ENCODE measurements around the gene GREB1. TPM values are rescaled to one million over a fixed set of nuclear protein-coding genes. Genes with fewer than 3 reads are reported as not detected.

GREB1 gene
- total RNA-seq, 2 experiments from 2014 or later, result 0.13 to 0.33 TPM

- DNase-seq, result no peak
- ChIA-PET CTCF (no interaction called here), POLR2A (no interaction called here)
- Mint-ChIP-seq H3K4me1 (no peaks in the 10 kb centered on the region), H3K27ac (no peak overlapping the region), H3K36me3 (ENCODE audit: low read depth) (no peaks in the 10 kb centered on the region), H3K9me3 (no peaks in the 10 kb centered on the region), H3K4me3 (no peak overlapping the region), H3K27me3 (peaks cover 4% of the 10 kb centered on the region)
These were observed 110.4 kb downstream of the GREB1 start for GRCh38 chr2:11644293-11644692.

- no peaks in the 10 kb centered on the region for H3K9me3 Mint-ChIP-seq
These were observed 112.7 kb downstream of the GREB1 start for GRCh38 chr2:11646530-11646929.

DNA sequence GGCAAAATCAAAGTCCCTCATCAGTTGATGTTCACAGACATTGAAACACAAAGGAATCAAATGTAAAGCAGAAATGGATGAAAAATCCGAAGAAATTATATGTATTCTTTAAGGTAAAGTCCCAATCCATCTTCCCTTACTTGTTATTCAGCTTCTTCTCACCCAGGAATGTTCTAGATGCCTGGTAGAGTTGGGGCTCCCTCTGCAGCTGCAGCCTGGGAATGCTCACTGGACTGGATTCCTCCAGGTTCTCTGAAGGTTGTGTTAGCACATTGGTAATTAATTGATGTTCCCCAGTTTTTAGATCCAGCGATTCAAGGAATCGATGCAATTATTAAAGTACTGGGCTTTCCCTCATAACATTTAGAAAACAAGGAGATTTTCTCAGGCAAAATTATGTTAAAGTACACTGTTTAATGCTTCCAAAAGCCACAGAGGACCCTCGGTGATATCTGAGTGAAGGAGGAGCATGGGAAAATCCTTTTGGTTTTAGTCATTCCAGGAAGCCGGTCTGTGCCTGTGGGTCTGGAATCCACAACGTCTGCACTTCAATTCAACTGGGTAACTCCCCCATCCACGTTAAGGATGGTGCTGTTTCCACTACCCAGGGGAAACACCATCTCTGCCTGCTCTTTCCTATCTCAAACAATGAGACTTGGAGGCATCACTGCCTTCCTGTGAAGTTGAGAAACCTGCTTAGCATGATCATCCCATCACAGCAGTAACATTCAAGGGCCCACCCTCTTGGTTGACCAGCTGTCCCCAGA is 114.2 kb downstream of the GREB1 start:
- CTCF ChIA-PET, result no interaction called here
- POLR2A ChIA-PET, result no interaction called here
- Mint-ChIP-seq H3K4me3 (no peak overlapping the region), H3K27ac (no peak overlapping the region), H3K9me3 (no peaks in the 10 kb centered on the region), H3K27me3 (peaks cover 15% of the 10 kb centered on the region), H3K36me3 (ENCODE audit: low read depth) (no peaks in the 10 kb centered on the region), H3K4me1 (no peaks in the 10 kb centered on the region)
- no peak for DNase-seq

More at GRCh38 chr2:11646530-11646929, 112.7 kb downstream of the GREB1 start:
- Mint-ChIP-seq H3K4me3 (no peak overlapping the region), H3K36me3 (ENCODE audit: low read depth) (no peaks in the 10 kb centered on the region), H3K27ac (no peak overlapping the region), H3K4me1 (no peaks in the 10 kb centered on the region), H3K27me3 (peaks cover 14% of the 10 kb centered on the region)
- CTCF ChIA-PET, result no interaction called here
- DNase-seq, result no peak
- POLR2A ChIA-PET, result no interaction called here

GRCh38 chr2:11649093-11649492 is 115.2 kb downstream of the GREB1 start:
- Mint-ChIP-seq H3K27ac (no peak overlapping the region), H3K27me3 (peaks cover 16% of the 10 kb centered on the region), H3K4me3 (no peak overlapping the region), H3K4me1 (no peaks in the 10 kb centered on the region), H3K36me3 (ENCODE audit: low read depth) (no peaks in the 10 kb centered on the region), H3K9me3 (no peaks in the 10 kb centered on the region)
- DNase-seq, result no peak
- POLR2A ChIA-PET, result no interaction called here
- CTCF ChIA-PET, result no interaction called here

GRCh38 chr2:11651856-11652548 is 118.2 kb downstream of the GREB1 start:
- Mint-ChIP-seq H3K36me3 (ENCODE audit: low read depth) (no peaks in the 10 kb centered on the region), H3K27ac (no peak overlapping the region), H3K4me3 (no peak overlapping the region), H3K27me3 (peaks cover 14% of the 10 kb centered on the region), H3K4me1 (no peaks in the 10 kb centered on the region), H3K9me3 (no peaks in the 10 kb centered on the region)
- DNase-seq, result no peak
- POLR2A ChIA-PET, result no interaction called here
- CTCF ChIA-PET, result no interaction called here

GRCh38 chr2:11652553-11652952 is 118.7 kb downstream of the GREB1 start:
- Mint-ChIP-seq H3K27ac (no peak overlapping the region), H3K36me3 (ENCODE audit: low read depth) (no peaks in the 10 kb centered on the region), H3K9me3 (no peaks in the 10 kb centered on the region), H3K4me3 (no peak overlapping the region), H3K4me1 (no peaks in the 10 kb centered on the region), H3K27me3 (peaks cover 16% of the 10 kb centered on the region)
- CTCF ChIA-PET, result no interaction called here
- DNase-seq, result no peak
- POLR2A ChIA-PET, result no interaction called here

DNA sequence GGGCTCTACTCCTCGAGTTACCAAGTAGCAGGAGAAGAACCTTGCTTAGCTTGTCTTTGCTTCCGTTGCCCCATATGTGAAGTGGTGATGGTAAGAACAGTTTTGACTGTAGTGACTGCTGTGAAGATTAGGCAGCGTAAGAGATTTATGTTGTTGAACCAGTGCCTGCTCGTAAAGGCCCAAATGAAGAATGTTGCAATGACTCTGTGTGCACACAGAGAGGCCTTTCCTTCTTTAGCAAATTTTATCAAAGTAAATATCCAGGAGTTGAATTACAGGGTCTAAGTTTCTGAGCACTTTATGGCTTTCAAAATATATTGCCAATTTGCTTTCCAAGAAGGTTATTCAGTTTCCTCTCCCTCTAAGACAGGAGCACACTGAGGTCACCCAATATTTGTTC is 121.7 kb downstream of the GREB1 start:
- no peaks in the 10 kb centered on the region for H3K9me3 Mint-ChIP-seq
- no peak overlapping the region for H3K27ac Mint-ChIP-seq
- H3K4me3 Mint-ChIP-seq, result no peak overlapping the region
- no peaks in the 10 kb centered on the region for H3K36me3 Mint-ChIP-seq (ENCODE audit: low read depth)
- peaks cover 7% of the 10 kb centered on the region for H3K27me3 Mint-ChIP-seq
- ChIA-PET POLR2A (no interaction called here), CTCF (no interaction called here)
- no peak for DNase-seq
- no peaks in the 10 kb centered on the region for H3K4me1 Mint-ChIP-seq

DNA sequence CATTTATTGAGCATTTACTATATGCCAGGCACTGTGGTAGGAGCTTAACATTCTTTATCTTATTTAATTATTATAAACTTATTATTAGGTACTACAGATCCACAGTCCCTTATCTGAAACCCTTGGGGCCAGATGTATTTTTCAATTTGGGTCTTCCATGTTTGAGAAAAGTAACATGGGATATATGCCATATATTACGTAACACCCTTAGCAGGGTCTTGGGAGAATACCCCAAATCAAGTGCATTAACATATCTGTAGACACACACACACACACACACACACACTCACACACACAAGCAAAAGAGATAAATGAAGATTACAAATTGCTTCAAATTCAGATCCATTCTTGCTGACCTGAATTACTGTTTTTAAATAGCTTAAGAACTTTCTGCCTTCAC is 122.4 kb downstream of the GREB1 start:
- Mint-ChIP-seq H3K27me3 (peaks cover 5% of the 10 kb centered on the region), H3K27ac (no peak overlapping the region), H3K4me1 (no peaks in the 10 kb centered on the region), H3K9me3 (no peaks in the 10 kb centered on the region), H3K4me3 (no peak overlapping the region), H3K36me3 (ENCODE audit: low read depth) (no peaks in the 10 kb centered on the region)
- POLR2A ChIA-PET, result no interaction called here
- CTCF ChIA-PET, result no interaction called here
- no peak for DNase-seq

GRCh38 chr2:11656671-11657101 is 122.8 kb downstream of the GREB1 start:
- ChIA-PET POLR2A (no interaction called here), CTCF (no interaction called here)
- H3K9me3 Mint-ChIP-seq, result no peaks in the 10 kb centered on the region
- H3K4me1 Mint-ChIP-seq, result no peaks in the 10 kb centered on the region
- no peak for DNase-seq
- no peaks in the 10 kb centered on the region for H3K36me3 Mint-ChIP-seq (ENCODE audit: low read depth)
- no peak overlapping the region for H3K27ac Mint-ChIP-seq
- H3K27me3 Mint-ChIP-seq, result peaks cover 4% of the 10 kb centered on the region
- no peak overlapping the region for H3K4me3 Mint-ChIP-seq

GRCh38 chr2:11657195-11657594 is 123.3 kb downstream of the GREB1 start:
- peaks cover 2% of the 10 kb centered on the region for H3K9me3 Mint-ChIP-seq
- H3K27me3 Mint-ChIP-seq, result peaks cover 4% of the 10 kb centered on the region
- no peaks in the 10 kb centered on the region for H3K4me1 Mint-ChIP-seq
- no peak overlapping the region for H3K4me3 Mint-ChIP-seq
- no peak overlapping the region for H3K27ac Mint-ChIP-seq
- no peak for DNase-seq
- ChIA-PET CTCF (no interaction called here), POLR2A (no interaction called here)
- H3K36me3 Mint-ChIP-seq (ENCODE audit: low read depth), result peaks cover 2% of the 10 kb centered on the region

- Mint-ChIP-seq H3K4me1 (no peaks in the 10 kb centered on the region), H3K4me3 (no peak overlapping the region), H3K27me3 (peaks cover 4% of the 10 kb centered on the region), H3K27ac (no peak overlapping the region), H3K36me3 (ENCODE audit: low read depth) (peaks cover 2% of the 10 kb centered on the region), H3K9me3 (peaks cover 3% of the 10 kb centered on the region)
- ChIA-PET POLR2A (no interaction called here), CTCF (no interaction called here)
- DNase-seq, result no peak
These were observed 123.8 kb downstream of the GREB1 start for GRCh38 chr2:11657646-11658045.

DNA sequence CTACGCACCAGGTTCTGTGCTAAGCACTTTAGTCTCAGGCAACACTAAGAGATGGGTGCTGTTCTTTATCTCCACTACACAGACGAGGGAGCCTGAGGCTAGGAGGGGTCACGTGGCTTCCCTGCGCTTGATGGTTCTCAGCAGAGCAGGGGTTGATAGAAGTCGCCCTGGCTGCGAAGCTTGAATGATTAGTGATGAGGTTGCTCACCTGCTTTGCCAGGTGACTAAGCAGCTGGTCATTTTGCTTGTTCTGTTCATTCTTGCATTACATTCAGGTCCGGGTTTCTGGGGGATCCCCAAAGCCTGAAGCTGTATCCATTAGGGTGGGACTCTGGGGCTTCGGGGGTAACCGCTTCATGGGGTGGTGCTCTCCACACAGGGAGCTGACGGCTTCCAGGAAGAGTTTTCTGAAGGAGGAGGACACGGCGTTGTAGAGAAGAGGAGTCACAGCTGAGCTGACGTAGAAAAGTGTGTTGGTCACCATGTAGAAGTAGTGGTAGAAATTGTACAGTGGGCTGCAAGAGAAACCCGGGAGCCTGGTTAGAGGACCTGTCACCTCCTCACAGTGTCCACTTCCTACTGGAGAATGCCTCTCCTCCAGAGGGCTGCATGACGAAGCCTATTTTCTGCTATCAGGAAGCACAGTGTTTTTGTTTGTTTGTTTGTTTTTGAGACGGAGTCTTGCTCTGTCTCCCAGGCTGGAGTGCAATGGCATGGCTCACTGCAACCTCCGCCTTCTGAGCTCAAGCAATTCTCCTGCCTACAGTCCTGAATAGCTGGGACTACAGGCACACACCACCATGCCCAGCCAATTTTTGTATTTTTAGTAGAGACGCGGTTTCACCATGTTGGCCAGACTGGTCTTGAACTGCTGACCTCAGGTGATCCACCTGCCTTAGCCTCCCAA is 124.6 kb downstream of the GREB1 start:
- ChIA-PET CTCF (no interaction called here), POLR2A (no interaction called here)
- Mint-ChIP-seq H3K27me3 (peaks cover 3% of the 10 kb centered on the region), H3K9me3 (peaks cover 5% of the 10 kb centered on the region), H3K4me1 (no peaks in the 10 kb centered on the region), H3K36me3 (ENCODE audit: low read depth) (peaks cover 2% of the 10 kb centered on the region), H3K4me3 (no peak overlapping the region), H3K27ac (no peak overlapping the region)
- DNase-seq, result no peak

GRCh38 chr2:11659115-11659475 is 125.2 kb downstream of the GREB1 start:
- H3K27ac Mint-ChIP-seq, result no peak overlapping the region
- H3K27me3 Mint-ChIP-seq, result peaks cover 5% of the 10 kb centered on the region
- H3K9me3 Mint-ChIP-seq, result peaks cover 5% of the 10 kb centered on the region
- no peak for DNase-seq
- POLR2A ChIA-PET, result no interaction called here
- peaks cover 2% of the 10 kb centered on the region for H3K36me3 Mint-ChIP-seq (ENCODE audit: low read depth)
- no peak overlapping the region for H3K4me3 Mint-ChIP-seq
- CTCF ChIA-PET, result no interaction called here
- no peaks in the 10 kb centered on the region for H3K4me1 Mint-ChIP-seq

Data from activated CD4-positive, alpha-beta memory T cell treated with anti-CD3 and anti-CD28 coated beads, Interleukin-2, amount 10 ng/mL, durations not matched to agents 7 days and 5 days (primary cell).